ENCODE data around the gene SIK2. TPM values are rescaled to one million over a fixed set of nuclear protein-coding genes. Genes with fewer than 3 reads are reported as not detected.
A peak's percentile ranks its signal among the peaks of the same experiment; 100 is the strongest.

SIK2 gene
- polyA plus RNA-seq, 1 donor, result 22.4 TPM

- DNase-seq (ENCODE audit: low read depth), result no peak
Measured at GRCh38 chr11:111582163-111582562, 20.1 kb upstream of the SIK2 start.

DNA sequence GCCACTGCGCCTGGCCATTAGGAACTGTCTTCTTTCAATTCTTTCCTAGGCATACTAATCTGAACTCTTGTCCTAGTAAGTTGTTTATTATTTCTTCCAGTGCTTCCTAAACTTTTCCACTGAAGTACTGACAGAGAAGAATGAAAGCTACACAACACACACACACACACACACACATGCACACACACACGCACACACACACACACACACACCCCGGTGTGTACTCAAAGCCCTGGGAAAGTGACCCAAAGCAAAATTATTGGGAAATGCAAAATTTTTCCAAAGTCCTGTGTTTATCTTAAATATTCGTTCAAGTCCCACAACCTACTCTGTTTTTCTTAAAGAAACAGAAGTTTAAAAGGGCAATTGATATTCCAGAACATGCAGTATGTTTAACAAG, 19.4 kb upstream of the SIK2 start:
- no peak for DNase-seq (ENCODE audit: low read depth)

DNA sequence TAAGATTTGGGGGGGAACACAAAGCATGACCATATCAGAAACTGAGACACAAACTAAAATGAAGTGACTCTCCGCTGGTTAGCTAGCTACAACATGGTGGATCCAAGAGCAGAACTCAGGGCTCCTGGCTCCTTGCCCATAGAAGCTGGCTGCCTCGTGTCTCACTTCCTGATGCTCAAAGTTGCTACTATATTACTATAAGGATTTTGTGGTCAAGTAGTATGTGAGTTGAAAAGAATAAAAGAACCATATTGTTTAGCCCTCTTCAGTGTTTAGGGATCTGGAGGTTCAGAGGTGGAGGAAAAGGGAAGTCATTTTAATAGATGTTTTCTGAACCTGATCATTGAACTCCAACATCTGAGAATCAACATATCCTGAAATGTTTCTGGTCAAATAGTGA, 16.9 kb upstream of the SIK2 start:
- no peak for DNase-seq (ENCODE audit: low read depth)

DNA sequence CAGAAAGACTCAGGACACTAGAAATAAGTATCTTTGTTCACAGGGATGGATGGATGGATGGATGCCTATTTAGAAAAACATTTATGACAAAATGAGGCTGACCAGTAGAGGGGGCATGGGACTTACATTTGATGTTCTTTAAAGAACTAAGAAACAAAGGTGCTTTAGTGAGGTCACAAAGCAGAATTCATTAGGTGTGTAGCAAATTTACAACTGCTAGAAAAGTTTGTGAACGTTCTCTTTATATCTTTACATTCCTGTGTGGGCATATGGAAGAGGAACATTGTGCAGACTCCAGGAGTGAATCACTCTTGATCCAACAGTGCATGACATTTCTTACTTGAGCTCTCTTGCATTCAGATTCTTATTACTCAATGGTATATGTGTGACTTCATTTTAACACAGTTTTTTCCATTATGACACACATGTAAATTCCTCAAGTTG, 15.8 kb upstream of the SIK2 start:
- DNase-seq (ENCODE audit: low read depth), result no peak

- no peak for DNase-seq (ENCODE audit: low read depth)
Measured at GRCh38 chr11:111589114-111589513, 13.1 kb upstream of the SIK2 start.

DNA sequence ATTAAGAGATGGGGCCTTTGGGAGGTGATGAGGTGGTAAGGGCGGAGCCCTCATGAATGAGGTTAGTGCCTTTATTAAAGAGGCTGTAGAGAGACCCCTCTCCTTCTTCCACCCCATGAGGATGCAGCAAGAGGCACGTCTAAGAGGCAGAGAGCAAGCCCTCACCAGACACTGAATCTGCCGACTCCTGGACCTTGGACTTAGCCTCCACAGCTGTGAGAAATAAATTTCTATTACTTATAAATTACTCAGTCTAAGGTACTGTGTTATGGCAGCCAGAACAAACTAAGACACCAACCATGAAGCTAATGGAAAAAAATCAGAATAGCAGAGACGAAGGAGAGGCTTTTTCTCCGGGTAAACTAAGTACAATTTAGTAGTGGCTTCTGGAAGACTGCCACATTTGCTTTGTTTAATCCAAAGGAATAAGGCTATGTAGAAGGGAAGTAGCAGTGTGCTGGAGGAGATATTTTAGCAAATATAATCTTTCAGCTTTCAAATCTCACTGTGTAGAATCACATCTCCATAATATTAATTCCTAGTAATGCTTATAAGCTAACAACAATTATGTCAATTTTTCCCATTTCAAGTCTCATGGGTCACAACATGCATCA, 12.3 kb upstream of the SIK2 start:
- no peak for DNase-seq (ENCODE audit: low read depth)

- DNase-seq (ENCODE audit: low read depth), result no peak
Measured at GRCh38 chr11:111591187-111591960, 10.9 kb upstream of the SIK2 start.

DNA sequence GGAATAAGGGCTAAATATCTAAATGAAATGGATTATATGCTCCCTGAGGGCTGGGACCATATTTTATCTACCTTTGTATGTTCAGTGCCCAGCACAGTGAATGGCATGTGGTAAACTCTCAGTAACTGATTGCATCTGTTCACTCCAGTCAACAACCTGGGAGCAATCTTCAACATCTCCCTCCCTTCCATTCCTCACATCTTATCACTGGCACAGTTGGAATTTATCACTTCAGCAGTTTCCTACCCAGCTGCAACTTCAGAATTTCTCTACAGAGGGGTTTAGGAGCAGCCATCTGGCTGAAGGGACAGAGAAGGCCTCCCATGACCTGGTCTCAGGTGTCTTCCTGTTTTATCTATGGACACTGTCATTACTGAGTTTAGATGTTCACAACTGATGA, 9.8 kb upstream of the SIK2 start:
- no peak for DNase-seq (ENCODE audit: low read depth)

DNA sequence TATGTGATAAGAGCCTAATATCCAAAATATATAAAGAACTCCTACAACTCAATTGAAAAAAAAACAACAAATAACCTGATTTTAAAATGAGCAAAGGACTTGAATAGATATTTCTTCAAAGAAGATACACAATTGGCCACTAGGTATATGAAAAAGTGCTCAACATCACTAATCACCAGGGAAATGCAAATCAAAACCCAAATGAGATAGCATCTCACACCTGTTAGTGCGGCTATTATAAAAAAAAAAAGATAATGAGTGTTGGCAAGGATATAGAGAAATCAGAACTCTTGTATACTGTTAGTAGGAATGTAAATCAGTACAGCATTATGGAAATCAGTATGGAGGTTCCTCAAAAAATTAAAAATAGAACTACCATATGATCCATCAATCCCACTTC, 5.9 kb upstream of the SIK2 start:
- DNase-seq (ENCODE audit: low read depth), result no peak

DNA sequence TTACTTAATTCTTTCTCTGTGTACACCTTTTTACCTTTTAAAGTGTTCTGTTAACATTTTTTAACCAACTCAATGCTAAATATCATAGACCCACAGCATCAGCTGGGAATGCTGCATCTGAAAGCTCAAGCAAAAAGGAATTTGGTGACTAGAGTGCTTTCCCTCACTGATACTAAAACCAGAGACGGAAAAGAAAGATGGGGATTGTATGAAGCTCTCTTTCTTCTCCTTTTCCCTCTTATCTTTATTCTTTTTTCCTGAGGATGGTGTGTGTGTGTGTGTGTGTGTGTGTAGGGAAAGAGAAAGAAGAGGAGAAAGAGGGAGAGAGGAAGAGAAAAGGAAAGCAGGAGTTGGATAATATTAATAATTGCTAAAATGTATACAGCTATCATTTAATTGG, 4.1 kb upstream of the SIK2 start:
- no peak for DNase-seq (ENCODE audit: low read depth)

DNA sequence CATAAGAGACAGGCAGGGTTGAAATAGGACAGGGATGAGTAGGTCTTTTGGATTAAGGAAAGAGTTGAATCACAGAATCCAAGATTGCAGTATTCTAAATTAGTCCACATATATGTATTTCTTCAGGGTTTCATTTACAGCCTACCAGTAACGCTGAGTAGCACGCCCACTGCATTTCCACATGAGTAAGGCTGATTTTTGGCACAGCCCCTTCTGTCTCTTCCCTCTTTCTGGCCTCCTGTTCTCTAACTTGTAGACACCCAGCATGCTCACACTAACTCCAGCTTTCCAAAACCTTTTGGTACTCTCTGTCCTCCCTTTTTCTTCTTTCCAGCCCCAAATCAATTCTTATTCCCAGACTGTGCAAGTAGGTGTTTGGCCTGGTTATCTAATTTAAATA, 3.7 kb upstream of the SIK2 start:
- peak; percentile 85 for DNase-seq (ENCODE audit: low read depth)

GRCh38 chr11:111601636-111601978, 642 bp upstream of the SIK2 start:
- DNase-seq (ENCODE audit: low read depth), result no peak

GRCh38 chr11:111602865-111603610, 789 bp downstream of the SIK2 start:
- no peak for DNase-seq (ENCODE audit: low read depth)

DNA sequence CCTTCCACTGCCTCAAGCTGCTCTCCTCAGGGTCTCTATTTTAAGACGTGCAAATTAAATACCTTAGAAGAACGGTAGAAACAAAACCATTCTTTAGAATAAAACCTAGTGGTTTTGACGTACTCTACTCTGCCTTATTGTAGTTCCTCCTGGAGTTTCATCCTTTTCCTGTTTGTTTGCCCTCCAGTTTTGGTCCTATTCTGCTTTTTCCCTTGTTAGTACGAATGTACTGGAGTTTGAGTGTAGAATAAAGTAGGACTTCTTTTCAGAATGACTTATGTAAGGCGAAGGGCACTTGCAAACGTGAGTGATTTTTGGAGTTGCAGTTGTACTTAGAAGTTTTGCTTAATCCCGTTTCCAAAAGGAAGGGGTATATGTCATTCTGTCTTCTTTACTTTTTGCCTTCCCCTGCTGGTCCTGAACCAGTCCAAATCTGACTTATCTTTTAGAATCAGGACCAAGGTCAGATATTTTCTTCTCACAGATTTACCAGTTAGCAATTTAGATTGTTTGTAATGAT, 1.4 kb downstream of the SIK2 start:
- no peak for DNase-seq (ENCODE audit: low read depth)

DNA sequence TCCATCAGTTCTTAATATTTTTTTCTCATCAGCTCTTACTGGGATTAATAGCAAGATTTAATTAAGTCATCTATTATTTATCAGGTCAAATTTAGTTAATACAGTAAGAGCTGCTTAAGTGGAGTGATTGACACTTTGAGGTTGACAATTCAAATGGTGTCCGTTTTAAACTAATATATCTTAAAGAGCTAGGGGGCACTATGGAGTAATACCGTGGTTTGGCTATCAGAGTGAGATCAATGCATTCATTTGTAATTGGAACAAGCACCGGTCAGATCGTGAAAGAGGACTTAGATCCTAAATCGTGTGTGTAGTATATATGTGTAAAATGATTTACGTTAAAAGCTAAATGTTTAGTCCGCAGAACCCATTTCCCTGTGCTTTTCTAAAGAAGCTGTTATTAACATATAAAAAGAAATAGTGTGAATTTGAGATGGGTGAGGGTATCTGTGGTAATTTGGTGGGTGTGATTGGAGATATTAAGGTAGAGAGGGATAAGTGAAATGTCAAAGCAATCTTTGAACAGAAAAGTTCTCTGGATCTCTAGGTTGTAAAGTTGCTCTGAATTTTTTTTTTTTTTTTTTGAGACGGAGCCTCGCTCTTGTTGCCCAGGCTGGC, 2.3 kb downstream of the SIK2 start:
- DNase-seq (ENCODE audit: low read depth), result no peak

DNA sequence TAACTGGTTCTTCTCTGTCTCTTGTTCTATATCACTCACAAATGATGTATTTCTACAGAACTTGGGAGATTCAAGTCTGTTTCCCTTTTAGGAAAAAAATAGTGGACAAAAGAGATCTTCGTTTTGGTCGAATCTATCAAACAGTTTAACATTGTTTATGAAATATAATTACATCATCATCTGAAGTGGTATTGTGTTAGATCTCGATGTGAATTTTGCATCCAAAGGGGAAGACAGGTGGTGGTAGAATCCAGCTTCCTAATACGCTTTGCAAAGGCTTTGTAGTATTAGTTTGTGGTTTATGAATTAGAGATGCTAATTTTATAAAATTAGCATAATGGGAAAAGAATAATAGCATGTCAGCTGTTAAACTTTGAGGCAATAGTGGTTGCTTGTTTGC, 3.4 kb downstream of the SIK2 start:
- DNase-seq (ENCODE audit: low read depth), result no peak

DNA sequence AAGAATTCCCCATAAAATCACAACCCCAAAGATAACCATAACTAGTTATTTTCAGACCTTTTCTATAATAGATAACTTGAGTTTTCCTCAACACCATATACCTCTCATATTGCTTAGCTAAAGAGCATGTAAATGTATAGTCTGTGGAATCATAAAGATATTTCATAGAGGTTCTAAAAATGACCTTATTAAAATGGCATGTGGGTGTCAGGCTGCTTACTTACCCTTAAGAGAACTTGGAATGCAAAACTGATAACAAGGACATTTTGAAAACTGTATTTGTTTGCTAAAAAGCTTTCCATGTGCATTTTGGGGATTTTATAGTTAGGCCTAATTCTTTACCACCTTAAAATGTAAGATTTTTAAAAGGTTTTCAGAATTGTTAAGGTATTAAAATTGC, 4.7 kb downstream of the SIK2 start:
- DNase-seq (ENCODE audit: low read depth), result no peak

DNA sequence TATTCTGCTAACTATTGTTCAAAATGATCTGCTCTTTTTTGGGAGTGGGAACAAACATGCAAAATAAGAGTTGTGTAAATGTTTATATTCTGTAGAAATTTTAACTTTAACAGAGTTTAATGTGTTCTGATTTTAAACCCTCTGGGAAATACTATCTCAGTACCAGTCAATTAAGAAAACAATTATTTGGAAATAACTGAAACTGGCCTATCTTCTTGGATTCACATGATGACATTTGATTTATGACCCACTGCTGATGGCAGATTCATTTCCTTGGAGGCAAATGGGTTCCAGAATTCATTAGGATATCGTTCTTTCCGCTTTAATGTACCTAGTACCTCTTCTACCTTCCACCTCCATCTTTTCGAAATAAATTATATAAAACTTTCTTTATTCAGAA, 5.5 kb downstream of the SIK2 start:
- no peak for DNase-seq (ENCODE audit: low read depth)

GRCh38 chr11:111612224-111612623, 10.0 kb downstream of the SIK2 start:
- DNase-seq (ENCODE audit: low read depth), result no peak

GRCh38 chr11:111617286-111617685, 15.0 kb downstream of the SIK2 start:
- DNase-seq (ENCODE audit: low read depth), result no peak

DNA sequence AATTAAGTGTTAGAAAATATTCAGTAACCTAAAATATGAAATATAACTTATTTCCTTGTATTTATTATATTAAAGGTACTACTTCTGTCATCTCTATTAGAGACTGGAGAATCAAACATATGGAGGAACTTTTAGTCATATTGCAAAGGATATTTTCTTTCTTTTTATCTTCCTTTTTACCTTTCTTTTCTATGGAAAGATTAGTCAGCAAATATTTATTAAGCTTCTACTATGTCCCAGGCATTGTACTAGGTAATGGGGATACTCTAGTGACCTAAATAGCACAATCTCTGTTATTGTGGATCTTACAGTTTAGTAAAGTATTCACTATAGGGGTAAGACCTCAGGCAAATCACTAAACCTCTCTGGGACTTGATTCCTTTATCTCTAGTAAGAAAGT, 18.3 kb downstream of the SIK2 start:
- DNase-seq (ENCODE audit: low read depth), result no peak

DNA sequence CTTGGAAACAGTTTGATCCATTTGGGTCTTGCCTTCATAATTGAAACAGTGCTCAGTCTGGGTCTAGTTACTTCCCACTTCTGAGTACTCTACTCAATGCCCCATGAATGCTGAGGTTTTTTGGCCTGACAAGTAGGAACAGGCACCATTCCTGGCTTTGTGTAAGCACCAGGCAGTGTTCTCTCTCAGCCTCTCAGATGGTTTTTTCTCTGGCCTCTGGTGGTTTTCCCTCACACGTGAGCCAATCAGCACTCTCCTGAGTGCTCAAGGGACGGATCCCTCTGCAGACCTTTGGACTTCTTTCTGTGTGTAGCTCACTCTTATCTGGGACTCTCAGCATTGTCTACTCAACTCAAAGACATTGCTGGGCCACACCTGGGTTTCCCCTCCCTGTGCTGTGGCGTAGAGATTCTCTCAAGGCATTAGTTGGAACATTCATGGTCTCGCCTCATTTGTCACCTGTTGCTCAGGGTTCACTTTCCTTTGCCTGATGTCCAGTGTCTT, 21.3 kb downstream of the SIK2 start:
- DNase-seq (ENCODE audit: low read depth), result no peak
